ENCODE measurements around the gene GRAP2.
"Not testable (repeated sequence)": the region's sequence is repeated elsewhere in the genome, so short reads cannot be mapped to it uniquely, and the experiment has no call there.

The GRAP2 gene

GRCh38 chr22:39900306-39901227 is at the start of gene GRAP2:
Gene GRAP2, plus strand, starts transcription at chr22:39901084. Its CDS starts 46,023 bp downstream, at chr22:39947107.
- peak; percentile 43 to 58 for DNase-seq (ENCODE audit: low read depth in 2 of 2)

DNA sequence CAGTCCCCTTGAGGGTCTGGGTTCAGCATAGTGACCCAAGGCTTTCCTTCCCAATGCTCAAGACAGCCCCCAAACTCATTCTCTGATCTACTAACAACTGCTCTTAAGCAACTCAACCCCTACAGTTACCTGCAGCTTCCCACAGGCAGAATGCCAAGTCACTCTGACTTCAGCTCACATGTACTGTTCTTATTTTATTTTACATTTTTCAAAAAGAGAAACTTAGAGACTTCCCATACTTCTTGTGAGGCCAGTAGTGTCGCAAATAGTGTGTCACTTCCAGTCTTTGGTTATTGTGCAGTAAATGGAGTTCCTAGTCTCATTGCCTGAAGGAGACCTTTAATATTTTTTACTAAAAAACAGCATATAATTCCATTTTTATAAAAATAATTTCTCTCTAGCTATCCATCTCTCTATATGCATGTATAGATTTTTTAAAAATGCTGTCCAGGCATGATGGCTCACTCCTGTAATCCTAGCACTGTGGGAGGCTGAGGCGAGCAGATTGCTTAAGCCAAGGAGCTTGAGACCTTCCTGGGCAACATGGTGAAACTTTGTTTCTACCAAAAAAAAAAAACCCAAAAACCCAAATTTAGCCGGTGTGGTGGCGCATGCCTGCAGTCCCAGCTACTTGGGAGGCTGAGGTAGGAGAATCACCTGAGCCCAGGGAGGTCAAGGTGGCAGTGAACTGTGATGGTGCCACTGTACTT is 49.1 kb upstream of the GRAP2 start:
- no peak for DNase-seq (ENCODE audit: low read depth in 2 of 2)

DNA sequence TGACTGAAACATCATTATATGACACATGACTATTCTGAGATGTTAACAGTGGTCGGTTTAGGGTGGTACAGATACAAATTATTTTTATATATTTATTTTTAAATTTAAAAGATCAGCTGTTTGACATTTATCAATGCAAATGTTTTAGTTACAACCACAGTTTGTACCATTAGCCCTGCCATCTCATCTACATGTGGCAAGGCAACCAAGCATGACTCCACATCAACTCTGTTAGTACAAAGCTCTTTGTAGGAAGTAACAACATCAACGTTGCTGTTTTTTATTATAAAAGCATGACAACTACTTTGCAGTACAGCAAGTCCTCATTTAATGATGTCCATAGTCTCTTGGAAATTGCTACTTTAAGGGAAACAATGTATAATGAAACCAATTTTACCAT is 48.1 kb upstream of the GRAP2 start:
- no peak for DNase-seq (ENCODE audit: low read depth in 2 of 2)

- DNase-seq (ENCODE audit: low read depth in 2 of 2) = no peak
Observed at GRCh38 chr22:39856588-39856987, 44.3 kb upstream of the GRAP2 start.

DNA sequence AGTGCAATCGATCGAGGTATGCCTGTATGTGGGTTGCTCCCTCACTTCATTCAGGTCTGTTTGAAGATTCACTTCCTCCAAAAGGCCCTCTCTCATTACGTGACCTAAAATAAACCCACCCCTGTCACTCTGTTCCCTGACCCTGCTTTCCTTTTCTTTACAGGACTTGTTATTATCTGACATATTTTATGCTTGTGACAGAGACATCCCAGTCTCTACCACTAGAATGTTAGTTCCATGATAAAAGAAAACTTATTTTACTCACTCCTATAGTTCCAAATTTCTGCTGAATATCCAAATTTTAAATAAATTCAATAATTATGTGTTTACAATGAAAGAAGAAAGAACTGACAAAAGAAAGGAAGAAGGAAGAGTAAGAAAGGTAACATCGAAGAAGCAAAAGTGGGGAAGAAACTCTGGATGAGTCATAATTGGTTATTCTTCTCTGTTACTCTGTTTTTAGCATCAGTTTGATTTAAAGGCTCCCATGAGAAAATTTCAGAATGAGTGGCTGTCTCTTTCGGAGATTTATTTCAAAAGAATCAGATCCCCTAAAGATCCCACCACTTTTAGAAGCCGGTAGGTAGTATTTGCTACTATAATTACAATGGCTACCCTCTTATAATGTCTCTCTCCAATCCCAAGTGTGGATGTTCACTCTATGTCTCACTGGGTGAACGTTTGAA is 40.8 kb upstream of the GRAP2 start:
- no peak for DNase-seq (ENCODE audit: low read depth in 2 of 2)

DNA sequence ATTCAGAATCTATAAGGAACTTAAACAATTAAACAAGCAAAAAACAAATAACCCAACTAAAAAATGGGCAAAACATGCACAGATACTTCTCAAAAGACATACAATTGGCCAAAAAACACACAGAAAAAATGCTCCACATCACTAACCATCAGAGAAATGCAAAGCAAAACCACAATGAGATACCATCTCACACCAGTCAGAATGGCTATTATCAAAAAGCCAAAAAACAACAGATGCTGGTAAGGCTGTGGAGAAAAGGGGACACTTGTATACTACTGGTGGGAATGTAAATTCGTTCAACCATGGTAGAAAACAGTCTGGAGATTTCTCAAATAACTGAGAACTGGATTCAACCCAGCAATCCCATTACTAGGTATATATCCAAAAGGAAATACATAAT is 32.1 kb upstream of the GRAP2 start:
- DNase-seq (ENCODE audit: low read depth in 2 of 2) = no peak

DNA sequence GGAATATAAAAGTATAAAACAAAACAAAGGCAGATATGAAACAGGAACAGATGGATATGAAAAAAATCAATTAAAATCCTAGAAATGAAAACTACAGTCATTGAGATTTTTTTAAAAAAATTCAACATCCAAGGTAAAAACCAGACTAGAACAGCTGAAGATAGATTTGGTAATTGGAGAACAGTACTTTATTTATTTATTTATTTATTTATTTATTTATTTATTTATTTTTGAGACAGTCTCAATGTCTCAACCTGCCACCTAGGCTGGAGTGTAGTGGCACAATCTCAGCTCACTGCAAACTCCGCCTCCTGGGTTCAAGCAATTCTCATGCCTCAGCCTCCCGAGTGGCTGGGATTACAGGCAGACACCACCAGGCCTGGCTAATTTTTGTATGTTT is 31.1 kb upstream of the GRAP2 start:
- not testable (repeated sequence) for DNase-seq (ENCODE audit: low read depth in 2 of 2)

DNA sequence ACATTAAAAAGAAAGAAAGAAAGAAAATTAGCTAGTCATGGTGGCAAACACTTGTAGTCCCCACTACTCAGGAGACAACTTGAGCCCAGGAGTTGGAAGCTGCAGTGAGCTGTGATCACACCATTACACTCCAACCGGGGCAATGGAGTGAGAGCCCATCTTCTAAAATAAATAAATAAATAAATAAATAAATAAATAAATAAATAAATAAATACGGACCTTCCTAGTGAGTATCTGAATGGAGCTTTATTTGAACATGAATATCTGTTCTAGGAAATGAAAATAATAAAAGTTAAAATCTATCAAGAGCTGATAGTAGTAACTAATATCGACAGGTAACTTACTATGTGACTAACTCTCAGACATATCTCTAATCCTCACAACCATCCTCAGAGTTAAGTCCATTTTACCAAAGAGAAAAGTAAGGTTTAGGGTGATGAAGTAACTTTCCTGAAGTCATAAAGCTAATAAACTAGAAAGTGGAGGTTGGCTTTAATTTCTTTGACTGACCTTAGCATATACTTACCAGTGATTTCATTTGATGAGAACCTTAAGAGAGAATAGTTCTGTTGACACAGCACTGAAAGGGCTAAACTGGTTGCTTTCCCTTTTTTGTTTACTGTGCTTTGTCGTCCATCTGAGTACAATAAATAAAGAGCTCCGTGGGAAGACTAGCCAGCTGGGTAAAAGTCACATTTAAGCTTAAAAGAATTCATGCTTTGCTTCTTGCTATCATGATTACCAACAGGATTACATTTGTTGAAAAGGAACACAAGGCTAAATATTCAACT is 29.7 kb upstream of the GRAP2 start:
- DNase-seq (ENCODE audit: low read depth in 2 of 2) = no peak

- no peak for DNase-seq (ENCODE audit: low read depth in 2 of 2)
Observed at GRCh38 chr22:39872548-39872947, 28.3 kb upstream of the GRAP2 start.

- DNase-seq (ENCODE audit: low read depth in 2 of 2) = peak in 1 of 2 donors; percentile 20
Observed at GRCh38 chr22:39873965-39874364, 26.9 kb upstream of the GRAP2 start.

DNA sequence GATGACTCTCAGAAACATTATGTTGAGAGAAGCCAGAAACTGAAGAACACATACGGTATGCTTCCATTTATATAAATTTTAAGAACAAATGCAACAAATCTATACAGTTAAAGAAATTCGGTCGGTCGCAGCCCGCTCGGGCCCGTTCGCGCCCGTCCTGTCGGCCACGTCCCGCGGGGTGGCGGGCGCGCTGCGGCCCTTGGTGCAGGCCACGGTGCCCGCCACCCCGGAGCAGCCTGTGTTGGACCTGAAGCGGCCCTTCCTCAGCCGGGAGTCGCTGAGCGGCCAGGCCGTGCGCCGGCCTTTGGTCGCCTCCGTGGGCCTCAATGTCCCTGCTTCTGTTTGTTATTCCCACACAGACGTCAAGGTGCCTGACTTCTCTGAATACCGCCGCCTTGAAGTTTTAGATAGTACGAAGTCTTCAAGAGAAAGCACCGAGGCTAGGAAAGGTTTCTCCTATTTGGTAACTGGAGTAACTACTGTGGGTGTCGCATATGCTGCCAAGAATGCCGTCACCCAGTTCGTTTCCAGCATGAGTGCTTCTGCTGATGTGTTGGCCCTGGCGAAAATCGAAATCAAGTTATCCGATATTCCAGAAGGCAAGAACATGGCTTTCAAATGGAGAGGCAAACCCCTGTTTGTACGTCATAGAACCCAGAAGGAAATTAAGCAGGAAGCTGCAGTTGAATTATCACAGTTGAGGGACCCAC is 25.6 kb upstream of the GRAP2 start:
- not testable (repeated sequence) for DNase-seq (ENCODE audit: low read depth in 2 of 2)

DNA sequence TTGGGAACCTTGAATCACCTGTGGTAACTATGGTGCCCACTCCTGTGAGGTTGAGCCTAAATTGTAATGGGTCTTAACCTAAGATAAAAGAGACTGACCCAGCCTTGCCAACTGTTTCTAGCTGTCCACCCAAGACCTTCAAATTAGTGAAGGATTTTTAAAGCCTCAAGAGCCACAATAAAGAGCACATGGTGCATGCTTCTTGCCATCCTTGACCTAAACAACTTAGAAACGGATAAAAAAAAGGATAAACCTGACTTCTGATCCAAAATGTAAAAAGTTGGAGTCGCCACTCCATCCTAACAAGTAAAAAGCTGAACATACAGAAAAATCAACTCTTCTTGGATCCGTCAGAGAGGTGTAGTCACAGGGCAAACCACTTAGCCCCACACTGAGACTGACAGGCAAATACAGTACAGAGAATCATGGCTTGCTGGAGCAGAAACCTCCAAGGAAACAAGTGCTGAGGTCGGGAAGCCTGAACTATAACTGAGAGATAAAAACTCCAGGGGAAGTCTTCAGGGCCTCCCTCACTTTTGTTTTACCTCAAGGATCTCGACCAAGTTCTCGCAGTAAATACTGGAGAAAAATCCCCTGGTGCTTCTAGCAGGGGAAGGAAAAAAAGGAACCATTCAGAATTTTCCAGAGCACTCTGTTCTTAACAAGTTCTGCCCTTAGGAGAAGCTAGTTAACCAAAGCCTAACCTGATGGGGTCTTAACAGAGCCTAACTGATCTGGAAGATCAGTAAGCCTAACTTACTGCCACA is 23.6 kb upstream of the GRAP2 start:
- no peak for DNase-seq (ENCODE audit: low read depth in 2 of 2)

- DNase-seq (ENCODE audit: low read depth in 2 of 2) = no peak
Observed at GRCh38 chr22:39880722-39881121, 20.2 kb upstream of the GRAP2 start.

GRCh38 chr22:39883057-39883456 is 17.8 kb upstream of the GRAP2 start:
- DNase-seq (ENCODE audit: low read depth in 2 of 2) = no peak

DNA sequence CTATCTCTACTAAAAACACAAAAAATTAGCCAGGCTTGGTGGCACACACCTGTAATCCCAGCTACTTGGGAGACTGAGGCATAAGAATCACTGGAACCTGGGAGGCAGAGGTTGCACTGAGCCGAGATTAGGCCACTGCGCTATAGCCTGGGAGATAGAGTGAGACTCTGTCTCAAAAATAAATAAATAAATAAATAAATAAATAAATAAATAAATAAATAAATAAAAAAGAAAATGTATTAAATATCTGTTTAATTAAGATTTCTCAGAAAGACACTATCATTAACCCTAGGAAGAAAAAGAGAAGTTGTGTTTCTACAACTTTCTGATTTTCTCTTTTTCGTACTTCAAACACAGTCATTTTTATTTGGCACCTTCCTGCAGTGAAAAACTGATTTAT is 11.0 kb upstream of the GRAP2 start:
- not testable (repeated sequence) for DNase-seq (ENCODE audit: low read depth in 2 of 2)

GRCh38 chr22:39893526-39893925 is 7.4 kb upstream of the GRAP2 start, which contains the start of gene ENTHD1:
Gene ENTHD1, minus strand, starts transcription at chr22:39893760. Its CDS starts 6,012 bp downstream, at chr22:39887748.
- no peak for DNase-seq (ENCODE audit: low read depth in 2 of 2)

- no peak for DNase-seq (ENCODE audit: low read depth in 2 of 2)
Observed at GRCh38 chr22:39894554-39895092, 6.3 kb upstream of the GRAP2 start.

GRCh38 chr22:39895682-39896081 is 5.2 kb upstream of the GRAP2 start:
- no peak for DNase-seq (ENCODE audit: low read depth in 2 of 2)

GRCh38 chr22:39896313-39896996 is 4.4 kb upstream of the GRAP2 start:
- no peak for DNase-seq (ENCODE audit: low read depth in 2 of 2)
